ENCODE data around the gene DYNLRB2. TPM values are rescaled to one million over a fixed set of nuclear protein-coding genes. Genes with fewer than 3 reads are reported as not detected.

DYNLRB2 gene
- total and polyA plus RNA-seq, 10 of the 15 experiments (the other 5 are each of a cell fraction or from before 2014, with no cell fraction given), result 0.21 to 1.2 (median 0.40) TPM; not detected in 5

GRCh38 chr16:80552277-80552676, 11.5 kb downstream of the DYNLRB2 start:
- in situ Hi-C loops (cut with MboI), result no loop called here
- intact Hi-C loops (cut with micrococcal nuclease; ENCODE audit: unreplicated experiment), result no loop called here
- DNase-seq (ENCODE audit: low read depth, low spot score), result no peak
- H3K9me3 ChIP-seq (replicated peaks; ENCODE audit: control insufficient read depth, insufficient read depth, low read length), result no peaks in the 10 kb centered on the region
- no peak overlapping the region for H3K9ac ChIP-seq (ENCODE audit: control insufficient read depth, insufficient read depth, low read length)
- no peak for ATAC-seq
- H3K4me1 ChIP-seq (ENCODE audit: control insufficient read depth, insufficient read depth, low read length), result no peaks in the 10 kb centered on the region
- H3K27ac ChIP-seq (ENCODE audit: control insufficient read depth, insufficient read depth), result no peak overlapping the region
- RAD21 ChIA-PET (ENCODE audit: unreplicated experiment), result no interaction called here
- CTCF ChIA-PET, result no interaction called here
- SMC1A ChIA-PET (ENCODE audit: uncharacterized antibody, unreplicated experiment), result no interaction called here
- H3K79me2 ChIP-seq (ENCODE audit: control insufficient read depth, insufficient read depth, low read length), result no peaks in the 10 kb centered on the region
- no peaks in the 10 kb centered on the region; the same call in 1 of the 2 replicates for H4K20me1 ChIP-seq (ENCODE audit: control insufficient read depth, insufficient read depth)
- no peak overlapping the region for H3K4me3 ChIP-seq
- no TSS peak for BruUV-seq (replicated peaks)
- POLR2A ChIA-PET, result no interaction called here
- no peak overlapping the region for H3K4me2 ChIP-seq (ENCODE audit: control insufficient read depth, insufficient read depth)
- H3K36me3 ChIP-seq (ENCODE audit: control insufficient read depth in 2 of 2, insufficient read depth in 2 of 2, low read length in 1 of 2), result no peaks in the 10 kb centered on the region
- H3K27me3 ChIP-seq (replicated peaks in 1 of 2; ENCODE audit: control insufficient read depth in 2 of 2, insufficient read depth in 2 of 2, low read length in 1 of 2), result no peaks in the 10 kb centered on the region; a peak in 1 of 4 replicates
- no peak overlapping the region for H2AFZ ChIP-seq (ENCODE audit: control insufficient read depth, low read depth, low read length)
- no peak for FAIRE-seq
- TF ChIP-seq RELB (IDR thresholded peaks at IDR 0.05; ENCODE audit: low read depth) (no peak), NR2C2 (IDR thresholded peaks at IDR 0.05; ENCODE audit: borderline replicate concordance, control insufficient read depth, insufficient read length, low read depth) (no peak), NFXL1 (IDR thresholded peaks at IDR 0.05; ENCODE audit: borderline replicate concordance) (no peak), SRF (IDR thresholded peaks at IDR 0.05; ENCODE audit: low read depth in 2 of 2, low read length in 2 of 2) (no peak), SREBF1 (IDR thresholded peaks at IDR 0.05; ENCODE audit: low read length) (no peak), ZBTB40 (IDR thresholded peaks at IDR 0.05; ENCODE audit: borderline replicate concordance) (no peak), EZH2 (IDR thresholded peaks at IDR 0.05; ENCODE audit: borderline replicate concordance, control insufficient read depth, low read depth, low read length) (no peak), GABPA (IDR thresholded peaks at IDR 0.05; ENCODE audit: low read depth) (no peak), ETV6 (conservative IDR thresholded peaks at IDR 0.05 in 1 of 2, IDR thresholded peaks at IDR 0.05 in 1 of 2; ENCODE audit: borderline replicate concordance in 1 of 2, low read depth in 1 of 2) (no peak), SMARCA5 (IDR thresholded peaks at IDR 0.05) (no peak), BACH1 (IDR thresholded peaks at IDR 0.05; ENCODE audit: borderline replicate concordance) (no peak), KDM1A (IDR thresholded peaks at IDR 0.05; ENCODE audit: borderline replicate concordance) (no peak), ZBTB11 (CRISPR knock-in tag; IDR thresholded peaks at IDR 0.05) (no peak)
- WGBS (ENCODE audit: insufficient coverage, insufficient replicate concordance, low lambda C conversion rate, missing lambda C conversion rate), result 42% methylated on average over 5 of the region's 5 CpGs
